Stimulated activated CD4-positive, alpha-beta T cell treated with anti-CD3 and anti-CD28 coated beads, Interleukin-1b, Interleukin-23, amount 100 ng/mL, for 48 hours (primary cell): Measurements from ENCODE around the gene TRAK1.

Experiments
- DNase-seq: peaks from one replicate; pipeline ENCODE4 v3.0.0-alpha.2; 2020

TRAK1 gene

GRCh38 chr3:42068303-42069088 lies 22.7 kb upstream of the TRAK1 start:
- no peak for DNase-seq

GRCh38 chr3:42070089-42070488 lies 21.1 kb upstream of the TRAK1 start:
- DNase-seq: no peak

GRCh38 chr3:42070524-42070923 lies 20.6 kb upstream of the TRAK1 start:
- no peak for DNase-seq

- no peak for DNase-seq
These were observed 19.0 kb upstream of the TRAK1 start for GRCh38 chr3:42071904-42072812.

GRCh38 chr3:42072831-42073301 lies 18.3 kb upstream of the TRAK1 start:
- DNase-seq: no peak

- DNase-seq: no peak
These were observed 13.4 kb upstream of the TRAK1 start for GRCh38 chr3:42077785-42078184.

GRCh38 chr3:42078677-42079076 lies 12.5 kb upstream of the TRAK1 start:
- no peak for DNase-seq

GRCh38 chr3:42079701-42080452 lies 11.3 kb upstream of the TRAK1 start:
- DNase-seq: no peak

- DNase-seq: peak; percentile 29
These were observed 10.7 kb upstream of the TRAK1 start for GRCh38 chr3:42080453-42080872.

- no peak for DNase-seq
These were observed 9.2 kb upstream of the TRAK1 start for GRCh38 chr3:42081838-42082473.

- DNase-seq: no peak
These were observed 6.6 kb upstream of the TRAK1 start for GRCh38 chr3:42084586-42084985.

GRCh38 chr3:42085641-42086376 lies 5.3 kb upstream of the TRAK1 start:
- DNase-seq: no peak

GRCh38 chr3:42088803-42089530 lies 2.2 kb upstream of the TRAK1 start:
- no peak for DNase-seq

- no peak for DNase-seq
These were observed 849 bp downstream of the TRAK1 start for GRCh38 chr3:42092006-42092405.

GRCh38 chr3:42094128-42094527 lies 3.0 kb downstream of the TRAK1 start:
- no peak for DNase-seq

GRCh38 chr3:42094691-42095391 lies 3.7 kb downstream of the TRAK1 start:
- no peak for DNase-seq

GRCh38 chr3:42095540-42095939 lies 4.4 kb downstream of the TRAK1 start:
- DNase-seq: no peak

- no peak for DNase-seq
These were observed 5.8 kb downstream of the TRAK1 start for GRCh38 chr3:42096796-42097565.

GRCh38 chr3:42097566-42097946 lies 6.4 kb downstream of the TRAK1 start:
- DNase-seq: no peak

GRCh38 chr3:42098171-42098570 lies 7.0 kb downstream of the TRAK1 start:
- DNase-seq: no peak
